PC-9 (cell line): ENCODE data around the gene MAL. TPM values are rescaled to one million over a fixed set of nuclear protein-coding genes. Genes with fewer than 3 reads are reported as not detected.

ENCODE experiments used
- BruUV-seq: library from RNA; stranded (reverse); fragments of 400-500 nt; replicated peaks from 2 replicates; lab custom pipeline; 2021; lab: Mats Ljungman, UMichigan
- CTCF ChIA-PET: fragments of 300-600 bp; sonication (Branson Sonifier 250); formaldehyde crosslinking; loops from one replicate; lab custom pipeline; 2022; ENCODE audit warnings: antibody characterized with exemption; lab: Charles Lee
- POLR2A ChIA-PET: fragments of 300-600 bp; sonication (Branson Sonifier 250); formaldehyde crosslinking; loops from one replicate; lab custom pipeline; 2022; ENCODE audit warnings: antibody characterized with exemption; ENCODE audit not compliant: unreplicated experiment; lab: Charles Lee
- DNase-seq, 2 experiments: peaks; one replicate each; pipeline versions ENCODE4 v3.0.0 to v3.0.0-alpha.2; 2015 to 2022; ENCODE audit warnings: mixed read lengths in 1 of 2
- H2AFZ ChIP-seq: fragments of 200-600 bp; sonication (generic); 2 replicates; pipeline ENCODE4 v1.8.1; 2017; ENCODE audit warnings: antibody characterized with exemption
- H3F3A ChIP-seq: fragments of 200-600 bp; sonication (generic); 2 replicates; pipeline ENCODE4 v1.8.1; 2017; ENCODE audit warnings: antibody characterized with exemption, mild to moderate bottlenecking, low read depth; ENCODE audit not compliant: insufficient read depth
- H3K27ac ChIP-seq: fragments of 200-600 bp; sonication (generic); 2 replicates; pipeline ENCODE4 v1.6.1; 2016; ENCODE audit warnings: mixed run types
- H3K27me3 ChIP-seq: fragments of 200-600 bp; sonication (generic); 2 replicates; pipeline ENCODE4 v1.6.1; 2016; ENCODE audit warnings: low read depth, mixed run types; ENCODE audit not compliant: insufficient read depth
- H3K36me3 ChIP-seq: fragments of 200-600 bp; sonication (generic); 2 replicates; pipeline ENCODE4 v1.6.1; 2016; ENCODE audit warnings: low read depth, mixed run types
- H3K4me1 ChIP-seq: fragments of 200-600 bp; sonication (generic); replicated peaks from 2 replicates; pipeline ENCODE4 v1.6.1; 2016; ENCODE audit warnings: mixed run types; ENCODE audit not compliant: insufficient read depth
- H3K4me2 ChIP-seq: fragments of 200-600 bp; sonication (generic); 2 replicates; pipeline ENCODE4 v1.6.1; 2017; ENCODE audit warnings: mixed run types
- H3K4me3 ChIP-seq: fragments of 200-600 bp; sonication (generic); 2 replicates; pipeline ENCODE4 v1.6.1; 2016; ENCODE audit warnings: mixed run types
- H3K79me2 ChIP-seq: fragments of 200-600 bp; sonication (generic); 2 replicates; pipeline ENCODE4 v1.6.1; 2017; ENCODE audit warnings: low read depth, mixed run types
- H3K9me2 ChIP-seq: fragments of 200-600 bp; sonication (generic); 2 replicates; pipeline ENCODE4 v1.8.1; 2017; ENCODE audit warnings: mild to moderate bottlenecking; ENCODE audit not compliant: insufficient read depth
- H3K9me3 ChIP-seq: fragments of 200-600 bp; sonication (generic); 2 replicates; pipeline ENCODE4 v1.8.1; 2016; ENCODE audit warnings: low read depth; ENCODE audit not compliant: insufficient read depth
- H4K20me1 ChIP-seq: fragments of 200-600 bp; sonication (generic); 2 replicates; pipeline ENCODE4 v1.8.1; 2017; ENCODE audit not compliant: insufficient read depth
- CTCF ChIP-seq: fragments of 200-600 bp; sonication (generic); conservative IDR thresholded peaks from 2 replicates; pipeline ENCODE4 v1.6.1; 2017; ENCODE audit warnings: mixed run types, antibody characterized with exemption, mild to moderate bottlenecking, moderate library complexity
- EZH2 ChIP-seq: fragments of 200-600 bp; sonication (generic); IDR thresholded peaks from 2 replicates; pipeline ENCODE4 v1.8.0; 2017; ENCODE audit warnings: antibody characterized with exemption, low read depth
- intact Hi-C: fragments of 100-400 bp; cut with micrococcal nuclease; formaldehyde crosslinking; loops from one replicate; pipeline ENCODE4 v1.10.0; 2022; ENCODE audit not compliant: unreplicated experiment
- total RNA-seq: library from RNA; stranded (reverse); gene quantifications from 2 replicates; pipeline ENCODE4 v1.2.3, GENCODE V29; 2021

MAL gene
- total RNA-seq, 1 experiment from 2014 or later = 146 TPM

- ChIA-PET POLR2A (no interaction called here), CTCF (no interaction called here)
- Histone ChIP-seq H3K4me3 (no peak overlapping the region), H3K36me3 (no peaks in the 10 kb centered on the region), H3K27me3 (0 out of 2 replicates have a peak, but pooled peaks cover 3% of the 10 kb centered on the region), H3K4me1 (no peaks in the 10 kb centered on the region), H2AFZ (no peak overlapping the region), H4K20me1 (no peaks in the 10 kb centered on the region), H3K9me3 (no peaks in the 10 kb centered on the region), H3F3A (no peaks in the 10 kb centered on the region), H3K4me2 (no peak overlapping the region), H3K79me2 (no peaks in the 10 kb centered on the region), H3K27ac (no peak overlapping the region), H3K9me2 (no peaks in the 10 kb centered on the region)
- DNase-seq = no peak
- no TSS peak for BruUV-seq
- intact Hi-C loops = no loop called here
- TF ChIP-seq CTCF (no peak), EZH2 (no peak)
These were observed 23.8 kb upstream of the MAL start for GRCh38 chr2:95001701-95002100.

GRCh38 chr2:95002498-95002897, 23.0 kb upstream of the MAL start:
- no peak for TF ChIP-seq CTCF
- TF ChIP-seq EZH2 = no peak
- Histone ChIP-seq H4K20me1 (no peaks in the 10 kb centered on the region; the same call in 1 of the 2 replicates), H3K36me3 (no peaks in the 10 kb centered on the region), H3K79me2 (no peaks in the 10 kb centered on the region), H3K9me3 (no peaks in the 10 kb centered on the region), H3K4me3 (no peak overlapping the region), H3K27ac (no peak overlapping the region), H3K4me2 (no peak overlapping the region), H2AFZ (no peak overlapping the region), H3K27me3 (no peaks in the 10 kb centered on the region), H3F3A (no peaks in the 10 kb centered on the region), H3K4me1 (no peaks in the 10 kb centered on the region), H3K9me2 (no peaks in the 10 kb centered on the region)
- BruUV-seq = no TSS peak
- CTCF ChIA-PET = no interaction called here
- DNase-seq = no peak
- intact Hi-C loops = no loop called here
- POLR2A ChIA-PET = no interaction called here

- BruUV-seq = no TSS peak
- Histone ChIP-seq H3K79me2 (no peaks in the 10 kb centered on the region), H3K9me3 (no peaks in the 10 kb centered on the region), H3K27ac (no peak overlapping the region), H3K9me2 (no peaks in the 10 kb centered on the region), H3K4me3 (no peak overlapping the region), H2AFZ (no peak overlapping the region), H4K20me1 (peaks cover 7% of the 10 kb centered on the region; the same call in 1 of the 2 replicates), H3K4me2 (no peak overlapping the region), H3F3A (0 out of 2 replicates have a peak, but pooled peaks cover 3% of the 10 kb centered on the region), H3K4me1 (no peaks in the 10 kb centered on the region), H3K27me3 (no peaks in the 10 kb centered on the region), H3K36me3 (no peaks in the 10 kb centered on the region)
- TF ChIP-seq EZH2 = no peak
- no peak for TF ChIP-seq CTCF
- no peak for DNase-seq
- ChIA-PET CTCF (no interaction called here), POLR2A (no interaction called here)
- intact Hi-C loops = no loop called here
These were observed 21.2 kb upstream of the MAL start for GRCh38 chr2:95004287-95004686.
